ENCODE measurements around the gene MARCHF10.

GRCh38 chr17:62791767-62792446, 16.2 kb downstream of the MARCHF10 start:
- TF ChIP-seq POLR2A (IDR thresholded peaks at IDR 0.05; ENCODE audit: low read length), result no peak
- no peak for TF ChIP-seq GATA1 (IDR thresholded peaks at IDR 0.05; ENCODE audit: low read depth, low read length)
